Lower leg skin (tissue), 3 donors: ENCODE results near the gene SLIT3.

Experiments used
- CTCF ChIP-seq, 3 donors: fragments of 450-650 bp; IDR thresholded peaks; one replicate each; pipeline ENCODE4 v1.5.1; 2016; ENCODE audit warnings: antibody characterized with exemption in 3 of 3, mild to moderate bottlenecking in 3 of 3, moderate library complexity in 2 of 3
- POLR2A ChIP-seq, 2 donors: fragments of 450-650 bp; IDR thresholded peaks; one replicate each; pipeline ENCODE4 v1.6.1; 2016 to 2017; ENCODE audit warnings: antibody characterized with exemption in 2 of 2, mild to moderate bottlenecking in 1 of 2, moderate library complexity in 1 of 2

- TF ChIP-seq CTCF (IDR thresholded peaks at IDR 0.05) (no peak), POLR2A (IDR thresholded peaks at IDR 0.05) (no peak)
Measured at GRCh38 chr5:168899673-168900072, 401.3 kb downstream of the SLIT3 start.
